ENCODE results near the gene FFAR1.

FFAR1 gene

DNA sequence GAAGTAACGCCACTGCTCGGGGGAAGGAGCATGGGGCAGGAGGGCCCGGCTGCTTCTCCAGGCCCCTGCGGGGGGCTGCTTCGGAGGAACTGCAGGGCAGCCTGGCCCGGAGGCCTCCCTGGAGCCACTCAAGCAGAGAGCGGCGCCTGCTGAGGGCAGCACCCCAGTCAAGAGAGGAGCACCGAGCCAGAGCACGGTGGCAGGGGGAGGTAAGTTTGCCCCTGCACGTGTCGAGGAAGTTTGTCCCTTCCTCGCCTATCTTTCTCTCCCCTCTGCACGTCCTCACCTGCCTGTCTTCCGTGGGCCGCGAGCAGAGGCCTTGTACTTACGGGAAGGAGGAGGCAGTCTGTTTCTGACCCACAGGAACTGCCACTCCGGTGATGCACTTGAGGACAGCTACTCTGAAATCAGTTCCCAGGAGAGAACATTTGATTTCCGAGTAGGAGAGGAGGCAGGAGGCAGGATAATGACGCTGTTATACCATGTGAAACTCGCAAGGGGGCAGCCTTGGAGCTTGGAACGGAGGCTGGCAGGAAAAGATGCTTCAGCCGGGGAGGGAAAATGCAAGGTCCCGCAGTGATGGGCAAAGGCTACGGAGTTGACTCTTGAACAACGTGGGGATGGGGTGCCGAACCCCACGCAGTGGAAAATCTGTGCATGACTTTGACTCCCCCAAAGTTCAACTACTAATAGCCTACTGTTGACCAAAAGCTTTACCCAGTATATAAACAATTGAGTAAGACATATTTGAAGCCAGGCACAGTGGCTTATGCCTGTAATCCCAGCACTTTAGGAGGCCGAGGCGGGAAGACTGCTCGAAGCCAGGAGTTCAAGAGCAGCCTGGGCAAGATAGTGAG, 5.0 kb downstream of the FFAR1 start:
- no peaks in the 10 kb centered on the region for H3K9me3 ChIP-seq (replicated peaks; ENCODE audit: insufficient read depth, low read length)
- H3K9me2 ChIP-seq (replicated peaks; ENCODE audit: insufficient read depth, low read length) = no peaks in the 10 kb centered on the region
- H3F3A ChIP-seq (ENCODE audit: insufficient read depth, low read length) = no peaks in the 10 kb centered on the region
- H3K4me1 ChIP-seq (ENCODE audit: low read length) = no peaks in the 10 kb centered on the region
- no peak for TF ChIP-seq EZH2phosphoT487 (IDR thresholded peaks at IDR 0.05; ENCODE audit: low read length)
- TF ChIP-seq EZH2 (optimal IDR thresholded peaks at IDR 0.05; ENCODE audit: low read depth, low read length) = no peak
- peak; percentile 77 for TF ChIP-seq CTCF (IDR thresholded peaks at IDR 0.05; ENCODE audit: low read length)
- no peak overlapping the region for H3K4me3 ChIP-seq (ENCODE audit: low read length)
- H3K4me2 ChIP-seq (ENCODE audit: low read depth, low read length) = peak overlapping the region; percentile 7
- H3K27me3 ChIP-seq (replicated peaks; ENCODE audit: insufficient read depth, low read length) = peaks cover 64% of the 10 kb centered on the region
- peak; percentile 59 for DNase-seq
- no peak overlapping the region for H2AFZ ChIP-seq (ENCODE audit: low read length)
- no peaks in the 10 kb centered on the region for H3K36me3 ChIP-seq (replicated peaks; ENCODE audit: insufficient read depth, low read length)
- H3K79me2 ChIP-seq (ENCODE audit: low read length) = no peaks in the 10 kb centered on the region
- no peak overlapping the region for H3K9ac ChIP-seq (ENCODE audit: low read length)
- no peaks in the 10 kb centered on the region for H4K20me1 ChIP-seq (ENCODE audit: insufficient read depth, low read length)
- no peak overlapping the region for H3K27ac ChIP-seq (ENCODE audit: low read length)

GRCh38 chr19:35353635-35354034, 5.9 kb downstream of the FFAR1 start:
- Histone ChIP-seq H3K36me3 (replicated peaks; ENCODE audit: insufficient read depth, low read length) (no peaks in the 10 kb centered on the region), H3F3A (ENCODE audit: insufficient read depth, low read length) (no peaks in the 10 kb centered on the region), H3K4me1 (ENCODE audit: low read length) (no peaks in the 10 kb centered on the region), H3K4me2 (ENCODE audit: low read depth, low read length) (no peak overlapping the region), H3K9me2 (replicated peaks; ENCODE audit: insufficient read depth, low read length) (no peaks in the 10 kb centered on the region), H3K4me3 (ENCODE audit: low read length) (no peak overlapping the region), H3K27me3 (replicated peaks; ENCODE audit: insufficient read depth, low read length) (peaks cover 63% of the 10 kb centered on the region), H4K20me1 (ENCODE audit: insufficient read depth, low read length) (no peaks in the 10 kb centered on the region), H2AFZ (ENCODE audit: low read length) (no peak overlapping the region), H3K79me2 (ENCODE audit: low read length) (no peaks in the 10 kb centered on the region), H3K9ac (ENCODE audit: low read length) (no peak overlapping the region), H3K27ac (ENCODE audit: low read length) (no peak overlapping the region), H3K9me3 (replicated peaks; ENCODE audit: insufficient read depth, low read length) (no peaks in the 10 kb centered on the region)
- TF ChIP-seq EZH2 (optimal IDR thresholded peaks at IDR 0.05; ENCODE audit: low read depth, low read length) (no peak), EZH2phosphoT487 (IDR thresholded peaks at IDR 0.05; ENCODE audit: low read length) (no peak), CTCF (IDR thresholded peaks at IDR 0.05; ENCODE audit: low read length) (no peak)
- no peak for DNase-seq

- Histone ChIP-seq H3K9me3 (replicated peaks; ENCODE audit: insufficient read depth, low read length) (no peaks in the 10 kb centered on the region), H3K27me3 (replicated peaks; ENCODE audit: insufficient read depth, low read length) (peaks cover 50% of the 10 kb centered on the region), H3K4me2 (ENCODE audit: low read depth, low read length) (no peak overlapping the region), H3K79me2 (ENCODE audit: low read length) (no peaks in the 10 kb centered on the region), H3K4me3 (ENCODE audit: low read length) (no peak overlapping the region), H3K4me1 (ENCODE audit: low read length) (no peaks in the 10 kb centered on the region), H4K20me1 (ENCODE audit: insufficient read depth, low read length) (no peaks in the 10 kb centered on the region), H3K27ac (ENCODE audit: low read length) (no peak overlapping the region), H3K36me3 (replicated peaks; ENCODE audit: insufficient read depth, low read length) (no peaks in the 10 kb centered on the region), H3K9me2 (replicated peaks; ENCODE audit: insufficient read depth, low read length) (no peaks in the 10 kb centered on the region), H2AFZ (ENCODE audit: low read length) (no peak overlapping the region), H3K9ac (ENCODE audit: low read length) (no peak overlapping the region), H3F3A (ENCODE audit: insufficient read depth, low read length) (no peaks in the 10 kb centered on the region)
- DNase-seq = no peak
- TF ChIP-seq EZH2phosphoT487 (IDR thresholded peaks at IDR 0.05; ENCODE audit: low read length) = no peak
- TF ChIP-seq CTCF (IDR thresholded peaks at IDR 0.05; ENCODE audit: low read length) = no peak
- TF ChIP-seq EZH2 (optimal IDR thresholded peaks at IDR 0.05; ENCODE audit: low read depth, low read length) = no peak
Observed at GRCh38 chr19:35354898-35355297, 7.2 kb downstream of the FFAR1 start.
